DMS79 treated with DMSO at 0.1 percent for 48 hours (cell line): ENCODE results near the gene GREM2.

Experiments used
- DNase-seq: peaks from one replicate; lab custom pipeline; 2025; lab: John Stamatoyannopoulos, UW

GREM2 gene

DNA sequence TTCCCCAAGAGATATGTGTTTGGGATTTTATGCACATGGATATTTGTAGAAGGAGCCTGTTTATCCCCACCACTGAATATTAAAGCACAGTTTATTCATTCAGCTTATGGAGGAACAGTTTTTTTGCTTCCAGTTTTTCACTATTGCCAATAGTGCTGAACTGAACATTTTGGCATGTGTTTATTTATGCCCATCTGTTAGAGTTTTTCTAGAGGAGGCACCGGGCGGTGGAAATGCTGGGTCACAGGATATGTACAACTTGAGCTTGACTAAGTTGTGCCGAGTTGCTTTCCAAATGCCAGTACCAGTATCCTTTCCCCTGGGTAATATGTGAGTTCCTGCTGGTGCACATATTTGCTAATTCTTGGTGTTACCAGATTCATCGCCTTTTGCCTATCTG lies 111.3 kb downstream of the GREM2 start:
- no peak for DNase-seq

- no peak for DNase-seq
Observed at GRCh38 chr1:240499012-240499411, 112.9 kb downstream of the GREM2 start.

DNA sequence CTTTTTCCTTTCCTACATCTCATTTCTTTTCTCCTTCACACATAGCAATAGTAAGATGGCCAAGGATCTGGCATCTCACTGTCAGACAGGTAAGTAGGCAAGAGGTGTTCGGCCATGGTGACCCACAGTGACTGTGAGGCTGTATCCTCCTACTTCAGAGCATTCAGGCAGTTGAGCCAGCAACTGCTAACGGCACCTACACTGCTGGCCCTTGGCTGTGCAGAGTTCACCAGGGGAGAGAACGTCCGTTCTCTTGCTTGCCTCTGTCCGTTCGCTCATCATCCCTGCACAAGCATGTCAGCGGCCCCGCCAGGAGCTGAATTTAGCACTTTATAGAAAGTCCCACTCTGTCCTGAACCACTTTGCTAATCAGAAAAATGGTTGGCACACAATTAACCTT lies 113.6 kb downstream of the GREM2 start:
- no peak for DNase-seq

GRCh38 chr1:240497908-240498307 lies 114.0 kb downstream of the GREM2 start:
- DNase-seq = no peak

- no peak for DNase-seq
Observed at GRCh38 chr1:240496941-240497340, 115.0 kb downstream of the GREM2 start.

DNA sequence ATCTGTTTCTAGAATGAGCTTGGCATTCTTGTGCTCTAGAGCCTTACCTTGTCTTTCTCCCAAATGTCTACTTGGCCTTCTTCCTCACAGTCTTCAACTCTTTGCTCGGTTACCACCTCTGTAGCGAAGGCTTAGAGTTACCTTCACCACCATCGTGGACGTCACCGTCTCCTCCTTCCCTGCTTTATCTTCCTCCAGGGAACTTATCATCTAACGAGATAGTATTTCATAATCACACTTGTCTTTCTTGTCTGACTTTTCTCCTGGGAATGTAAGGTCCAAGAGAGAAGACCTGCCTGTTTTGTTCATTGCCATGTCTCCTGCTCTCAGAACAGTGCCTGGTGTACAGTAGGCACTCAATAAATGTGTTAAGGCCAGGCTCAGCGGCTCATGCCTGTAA lies 115.6 kb downstream of the GREM2 start:
- no peak for DNase-seq

GRCh38 chr1:240495601-240496000 lies 116.4 kb downstream of the GREM2 start:
- DNase-seq = no peak

- DNase-seq = no peak
Observed at GRCh38 chr1:240492832-240493440, 119.0 kb downstream of the GREM2 start.

GRCh38 chr1:240491796-240492195 lies 120.2 kb downstream of the GREM2 start:
- no peak for DNase-seq

GRCh38 chr1:240491156-240491555 lies 120.8 kb downstream of the GREM2 start:
- no peak for DNase-seq

DNA sequence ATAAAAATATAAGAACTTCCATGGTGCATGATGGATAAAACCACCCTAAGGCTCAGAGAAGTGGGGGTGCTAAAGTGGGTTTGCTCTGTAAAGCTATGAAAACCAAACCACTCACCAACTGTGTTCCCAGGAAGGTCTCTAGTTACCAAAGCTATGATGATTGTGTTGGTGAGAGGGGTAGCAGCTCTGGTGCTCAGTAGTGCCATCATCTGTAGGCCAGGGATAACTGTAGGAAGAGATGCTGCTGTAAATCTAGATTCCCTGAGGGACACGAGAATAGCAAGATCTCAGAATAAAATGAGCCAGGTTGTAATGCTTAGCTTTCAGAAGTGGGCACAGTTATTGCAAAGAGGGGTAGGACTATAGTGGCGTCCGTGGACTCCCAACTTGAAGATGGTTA lies 124.5 kb downstream of the GREM2 start:
- DNase-seq = no peak

DNA sequence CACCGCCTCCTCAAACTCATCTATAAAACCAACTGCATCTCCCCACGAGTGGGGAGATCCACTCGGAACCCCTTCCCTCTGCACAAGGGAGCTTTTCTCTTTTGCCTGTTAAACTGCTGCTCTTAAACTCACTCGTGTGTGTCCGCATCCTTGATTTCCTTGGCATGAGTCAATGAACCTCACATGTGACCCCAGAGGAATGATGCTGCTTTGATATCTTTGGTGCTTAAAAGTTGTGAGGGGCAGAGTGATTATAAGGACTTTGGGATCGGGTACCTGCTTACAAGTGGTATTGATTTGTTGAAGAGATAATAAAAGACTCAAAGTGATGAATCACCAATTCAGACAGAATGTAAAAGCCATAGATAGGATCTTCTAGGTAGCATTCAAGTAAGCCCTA lies 125.3 kb downstream of the GREM2 start:
- DNase-seq = no peak

- no peak for DNase-seq
Observed at GRCh38 chr1:240484804-240485443, 127.0 kb downstream of the GREM2 start.

DNA sequence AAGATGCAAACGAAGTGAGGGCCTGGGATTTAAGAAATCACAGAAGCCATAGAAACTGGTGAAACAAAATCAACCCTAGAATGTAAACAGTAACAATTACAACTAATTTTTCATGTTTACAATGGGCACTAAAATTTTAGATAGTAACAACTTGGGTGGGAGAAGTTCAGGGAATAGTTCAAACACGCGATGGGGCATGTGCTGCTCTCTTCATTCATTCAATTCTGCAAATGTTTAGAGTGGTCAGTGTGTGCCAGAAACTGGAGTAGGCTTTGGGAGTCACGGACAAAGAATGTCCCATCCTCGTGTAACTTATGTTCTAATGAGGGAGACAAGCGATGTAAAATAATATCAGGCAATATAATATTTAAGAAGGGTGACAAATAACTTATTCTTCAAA lies 133.4 kb downstream of the GREM2 start:
- no peak for DNase-seq

DNA sequence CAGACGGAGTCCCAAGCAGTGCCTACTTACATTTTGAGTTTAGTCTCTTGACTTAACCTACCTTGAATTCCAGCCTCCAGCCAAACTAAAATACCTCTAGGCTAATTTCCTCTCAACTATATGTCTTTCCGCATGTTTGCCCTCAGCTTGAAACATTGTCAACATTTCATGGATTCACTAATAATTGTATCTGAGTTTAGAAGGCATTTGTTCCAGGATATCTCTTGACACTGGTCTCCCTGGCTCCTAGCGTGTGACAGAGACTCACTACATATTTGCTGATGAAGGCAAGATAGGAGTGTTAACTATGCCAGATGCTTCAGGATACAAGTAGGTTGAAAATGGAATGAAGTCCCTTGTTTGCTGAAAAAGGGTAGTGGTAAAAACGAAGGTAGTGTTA lies 136.1 kb downstream of the GREM2 start:
- no peak for DNase-seq

DNA sequence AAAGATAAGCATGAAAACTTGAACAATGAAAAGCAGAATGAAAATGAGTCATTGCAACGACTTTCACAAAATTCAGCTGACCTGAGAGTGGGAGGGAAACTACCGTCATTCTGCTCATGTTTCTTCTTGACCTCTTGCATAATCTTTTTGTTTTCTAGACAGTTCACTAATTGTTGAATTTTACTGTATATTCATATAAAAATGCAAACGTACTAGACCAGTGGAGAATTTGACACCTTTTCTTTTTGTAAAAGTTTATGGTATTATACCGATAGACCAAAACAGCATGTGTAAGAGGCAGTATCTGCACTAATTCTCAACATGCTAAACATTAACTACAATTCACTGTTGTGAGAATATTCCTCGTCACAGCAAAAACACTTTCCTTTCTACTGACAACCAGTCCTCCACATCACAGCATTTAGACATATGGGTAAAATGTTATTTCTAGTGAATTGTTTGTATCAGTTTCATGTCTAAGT lies 137.8 kb downstream of the GREM2 start:
- DNase-seq = no peak

DNA sequence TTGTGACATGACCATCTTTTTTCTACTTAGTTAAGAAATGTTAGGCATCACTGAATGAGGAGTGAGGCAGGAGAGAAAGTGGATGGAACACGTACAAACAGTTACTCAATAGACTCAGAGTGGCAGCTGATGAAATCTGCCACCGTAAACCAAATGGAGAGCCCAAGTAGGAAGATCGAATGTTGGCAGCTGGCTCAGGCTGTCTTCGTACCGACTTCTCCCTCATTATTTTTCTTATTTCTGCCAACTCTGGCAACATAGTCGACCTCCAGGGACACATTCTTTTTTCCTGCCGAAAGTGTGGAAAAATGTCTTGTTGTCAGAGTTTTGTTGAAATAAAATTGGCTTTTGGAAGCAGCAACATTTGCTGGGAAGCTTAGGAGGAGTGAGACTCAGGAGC lies 143.3 kb downstream of the GREM2 start:
- DNase-seq = no peak

DNA sequence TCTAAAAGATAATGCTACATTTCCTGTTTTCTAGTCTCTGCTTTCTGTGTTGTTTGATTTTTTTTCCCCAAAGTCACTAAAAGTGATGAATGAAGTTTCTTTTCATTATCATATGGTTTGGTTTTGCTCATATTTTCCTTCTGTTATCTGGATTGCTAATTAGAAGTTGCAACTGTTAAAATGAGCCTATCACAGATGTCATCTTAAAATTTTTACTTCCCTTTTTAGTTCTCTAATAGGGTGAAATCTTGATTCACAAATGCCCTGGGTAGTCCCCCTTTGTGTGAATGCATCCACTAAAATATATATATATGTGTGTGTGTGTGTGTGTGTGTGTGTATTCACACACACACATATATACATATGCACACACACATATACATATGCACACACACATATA lies 144.1 kb downstream of the GREM2 start:
- DNase-seq = no peak

DNA sequence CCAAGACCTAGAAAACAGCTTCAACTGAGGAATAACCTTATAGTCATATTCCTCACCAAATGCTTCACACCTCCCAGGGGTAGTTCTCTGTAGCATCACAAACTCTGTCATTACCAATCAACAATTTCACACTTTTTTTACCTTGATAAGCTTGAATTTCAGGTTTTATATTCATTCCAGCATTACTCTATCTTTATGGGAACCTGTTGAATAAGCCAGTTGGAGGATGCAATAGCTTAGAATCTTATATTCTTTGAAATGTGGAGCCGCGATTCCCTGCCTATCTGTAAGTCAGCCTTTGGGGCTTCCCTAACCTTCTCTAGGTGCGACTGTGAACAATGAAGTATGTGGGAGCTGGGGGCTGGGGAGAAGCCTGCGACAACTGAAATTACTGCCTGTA lies 145.4 kb downstream of the GREM2 start:
- DNase-seq = no peak

DNA sequence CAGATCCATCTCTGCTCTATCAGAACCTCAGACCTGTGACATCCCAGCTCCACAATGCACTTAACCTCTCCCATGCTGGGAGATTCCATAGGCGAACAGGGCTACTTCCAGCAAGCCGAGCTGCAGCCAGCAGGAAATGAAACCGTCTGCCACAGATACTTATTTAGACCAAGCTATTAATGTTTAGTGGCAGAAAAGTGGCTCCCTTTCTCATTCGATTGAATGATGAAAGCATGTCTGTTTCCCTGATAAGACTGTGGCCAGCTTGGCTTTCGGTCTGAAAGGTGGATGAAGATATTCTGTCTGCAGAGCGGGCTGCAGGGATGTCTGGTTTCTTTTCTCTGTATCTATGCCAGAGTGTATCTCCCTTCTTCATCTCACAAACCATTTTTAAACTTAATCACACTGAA lies 146.4 kb downstream of the GREM2 start:
- DNase-seq = no peak

DNA sequence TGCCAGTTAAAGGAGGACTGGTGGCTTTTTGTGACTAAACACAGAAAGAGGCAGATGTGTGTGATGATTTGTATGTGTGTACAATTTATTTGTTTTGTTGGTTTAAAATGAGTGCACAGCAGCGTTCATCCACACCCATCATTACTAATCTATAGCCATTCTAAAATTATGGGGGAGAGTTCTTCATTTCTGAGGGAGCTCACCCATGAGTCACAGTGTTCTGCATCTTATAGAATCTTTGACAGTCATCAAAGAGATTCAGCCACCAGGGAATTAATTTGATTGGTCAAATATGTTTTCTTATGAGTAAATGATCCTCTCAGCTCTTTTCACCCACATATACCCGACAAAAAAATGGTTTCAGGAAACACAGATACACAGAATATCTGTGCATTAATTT lies 147.9 kb downstream of the GREM2 start:
- DNase-seq = no peak

- DNase-seq = no peak
Observed at GRCh38 chr1:240462766-240463395, 149.1 kb downstream of the GREM2 start.

DNA sequence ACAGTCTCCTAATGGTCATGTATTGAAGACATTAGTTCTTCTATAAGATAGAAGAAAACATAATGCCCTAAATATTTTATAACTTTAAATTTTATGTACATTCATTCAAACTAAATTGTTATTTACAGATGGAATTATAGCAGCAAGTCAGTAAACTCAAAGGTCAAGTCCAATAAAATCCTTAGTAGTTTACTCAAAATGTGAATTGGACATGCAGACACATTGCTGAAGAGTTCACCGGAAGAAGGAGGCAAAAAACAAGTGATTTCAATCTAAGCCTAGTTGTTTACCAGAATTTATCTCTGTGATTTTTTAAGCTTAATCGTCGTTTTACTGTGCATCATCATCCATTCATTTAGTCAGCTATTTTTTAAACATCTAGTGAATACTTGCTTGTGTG lies 149.7 kb downstream of the GREM2 start:
- no peak for DNase-seq

GRCh38 chr1:240457203-240457602 lies 154.8 kb downstream of the GREM2 start:
- no peak for DNase-seq
